GM06990 (cell line): ENCODE measurements around the gene NUP188.
"Not testable (repeated sequence)": the region's sequence is repeated elsewhere in the genome, so short reads cannot be mapped to it uniquely, and the experiment has no call there.

ENCODE experiments used
- DNase-seq: peaks from one replicate; pipeline ENCODE4 v3.0.0-alpha.2; 2011; ENCODE audit not compliant: insufficient read length; ENCODE audit errors: extremely low read depth
- H3K27me3 ChIP-seq: replicated peaks from 2 replicates; pipeline ENCODE4 v1.6.0; 2011; ENCODE audit warnings: low read length; ENCODE audit not compliant: control insufficient read depth, insufficient read depth
- H3K36me3 ChIP-seq: 2 replicates; pipeline ENCODE4 v1.5.1; 2011; ENCODE audit warnings: low read length; ENCODE audit not compliant: control insufficient read depth, insufficient read depth
- H3K4me3 ChIP-seq: replicated peaks from 2 replicates; pipeline ENCODE4 v1.5.1; 2011; ENCODE audit warnings: low read depth, mild to moderate bottlenecking, control low read depth, low read length
- CTCF ChIP-seq: IDR thresholded peaks from 2 replicates; pipeline ENCODE4 v1.5.1; 2011; ENCODE audit warnings: low read length, control low read depth, mild to moderate bottlenecking, inconsistent platforms; ENCODE audit not compliant: insufficient read depth, poor library complexity, severe bottlenecking

NUP188 gene

DNA sequence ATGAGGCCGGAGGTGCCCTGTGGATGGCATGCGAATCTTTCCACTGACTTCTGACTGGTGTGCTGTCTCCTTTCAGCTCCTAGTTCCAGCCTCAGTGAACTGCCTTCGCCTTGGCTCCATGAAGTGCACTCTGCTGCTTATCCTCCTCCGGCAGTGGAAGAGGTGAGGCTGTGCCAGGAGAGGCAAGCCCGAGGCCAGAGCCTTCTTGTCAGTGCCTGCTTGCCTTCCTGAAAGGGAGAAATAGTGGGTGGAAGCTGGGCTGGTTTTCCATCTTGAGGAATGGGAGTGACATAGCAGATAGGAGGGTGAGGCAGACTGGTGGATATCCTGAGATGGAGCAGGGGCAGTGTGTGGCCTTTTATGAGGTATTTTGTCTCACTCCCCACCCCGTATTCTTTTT, 51.0 kb downstream of the NUP188 start:
- H3K4me3 ChIP-seq = no peak overlapping the region
- no peaks in the 10 kb centered on the region for H3K27me3 ChIP-seq
- peaks cover 61% of the 10 kb centered on the region for H3K36me3 ChIP-seq
- DNase-seq = no peak
- TF ChIP-seq CTCF = no peak

DNA sequence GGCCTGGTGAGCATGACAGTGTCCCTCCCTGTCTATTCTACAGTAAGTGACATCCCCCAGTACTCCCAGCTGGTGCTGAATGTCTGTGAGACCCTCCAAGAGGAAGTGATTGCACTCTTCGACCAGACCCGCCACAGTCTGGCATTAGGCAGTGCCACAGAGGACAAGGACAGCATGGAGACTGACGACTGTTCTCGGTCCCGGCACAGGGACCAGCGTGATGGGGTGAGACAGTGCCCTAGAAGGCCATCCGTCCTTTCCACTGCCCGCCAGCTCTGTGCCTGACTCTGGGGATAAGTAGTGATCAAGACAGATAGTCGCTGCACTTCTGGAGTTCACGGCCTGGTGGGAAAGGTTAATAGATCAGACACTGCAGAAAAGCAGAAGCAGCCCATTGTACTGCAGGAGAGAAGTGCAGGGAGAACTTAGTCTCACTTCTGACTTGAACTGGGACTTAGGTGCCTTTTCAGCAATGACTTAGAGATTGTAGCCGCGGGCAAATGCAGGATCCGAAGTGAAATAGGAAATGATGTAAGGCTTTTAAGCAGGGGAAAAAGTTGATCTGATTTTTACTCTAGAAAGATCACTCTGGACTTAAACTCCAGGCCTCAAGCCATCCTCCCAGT, 52.2 kb downstream of the NUP188 start:
- H3K36me3 ChIP-seq = peaks cover 55% of the 10 kb centered on the region
- H3K27me3 ChIP-seq = no peaks in the 10 kb centered on the region
- no peak overlapping the region for H3K4me3 ChIP-seq
- no peak for DNase-seq
- TF ChIP-seq CTCF = no peak

- no peak overlapping the region for H3K4me3 ChIP-seq
- no peak for TF ChIP-seq CTCF
- H3K27me3 ChIP-seq = no peaks in the 10 kb centered on the region
- no peak for DNase-seq
- peaks cover 61% of the 10 kb centered on the region for H3K36me3 ChIP-seq
These were observed 54.2 kb downstream of the NUP188 start for GRCh38 chr9:129001504-129002325.

DNA sequence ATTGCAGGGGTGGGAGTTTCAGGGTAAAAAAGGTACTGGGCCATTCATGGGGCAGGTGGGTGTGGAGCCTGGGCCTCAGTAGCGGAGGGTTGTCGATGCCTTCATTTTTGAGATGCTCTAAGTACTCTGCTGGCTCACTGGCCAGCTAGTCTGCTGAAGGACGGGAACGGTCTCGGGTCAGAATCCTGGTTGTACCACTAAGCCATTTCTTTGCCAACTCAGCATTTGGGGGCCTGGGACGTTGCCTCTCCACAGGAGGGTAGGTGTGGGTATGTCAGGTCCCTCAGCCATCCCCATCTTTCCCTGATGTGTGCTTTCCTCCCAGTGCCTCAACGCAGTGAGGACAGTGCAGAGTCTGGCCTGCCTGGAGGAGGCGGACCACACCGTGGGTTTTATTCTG, 55.5 kb downstream of the NUP188 start:
- H3K36me3 ChIP-seq = peaks cover 65% of the 10 kb centered on the region

DNA sequence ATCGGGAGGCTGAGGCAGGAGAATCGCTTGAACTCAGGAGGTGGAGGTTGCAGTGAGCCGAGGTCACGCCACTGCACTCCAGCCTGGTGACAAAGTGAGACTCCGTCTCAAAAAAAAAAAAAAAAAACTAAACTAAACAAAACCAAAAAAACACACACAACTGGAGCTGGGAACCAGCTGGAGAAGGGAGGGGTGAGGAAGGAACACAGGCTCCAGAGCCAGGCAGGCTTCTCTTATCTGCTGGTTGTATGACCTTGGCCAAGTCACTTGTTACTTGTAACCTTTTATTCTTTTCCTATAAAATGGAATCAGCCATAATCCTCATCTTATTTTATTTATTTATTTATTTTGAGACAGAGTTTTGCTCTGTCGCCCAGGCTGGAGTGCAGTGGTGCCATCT, 56.7 kb downstream of the NUP188 start:
- peaks cover 64% of the 10 kb centered on the region for H3K36me3 ChIP-seq
- not testable (repeated sequence) for DNase-seq, H3K4me3 ChIP-seq, H3K27me3 ChIP-seq

More for the DNA sequence above, 55.5 kb downstream of the NUP188 start:
- H3K27me3 ChIP-seq = no peaks in the 10 kb centered on the region
- no peak overlapping the region for H3K4me3 ChIP-seq
- DNase-seq = no peak
- TF ChIP-seq CTCF = no peak

DNA sequence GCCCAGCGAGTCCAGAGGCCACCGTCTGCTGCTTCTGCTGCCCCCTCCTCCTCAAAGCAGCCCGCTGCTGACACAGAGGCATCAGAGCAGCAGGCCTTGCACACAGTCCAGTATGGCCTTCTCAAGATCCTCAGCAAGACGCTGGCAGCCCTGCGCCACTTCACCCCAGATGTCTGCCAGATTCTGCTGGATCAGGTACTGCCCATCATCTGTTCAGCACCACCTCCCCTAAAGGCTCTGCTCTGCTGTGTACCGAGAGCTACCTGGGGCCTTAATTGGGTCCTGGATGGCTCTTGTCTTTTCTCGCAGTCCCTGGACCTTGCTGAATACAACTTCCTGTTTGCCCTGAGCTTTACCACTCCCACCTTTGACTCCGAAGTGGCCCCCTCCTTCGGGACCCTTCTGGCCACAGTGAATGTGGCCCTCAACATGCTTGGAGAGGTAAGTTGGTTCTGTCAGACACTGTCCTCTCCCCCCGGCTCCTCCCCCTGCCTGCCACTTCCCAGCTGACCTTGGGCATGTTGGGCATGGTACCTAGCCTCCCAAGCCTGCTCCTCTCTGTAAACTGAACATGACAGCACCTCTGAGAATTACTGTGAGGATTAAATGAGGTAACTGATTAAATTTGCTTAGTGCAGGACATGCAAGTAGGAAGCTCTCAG, 58.0 kb downstream of the NUP188 start:
- no peaks in the 10 kb centered on the region for H3K27me3 ChIP-seq
- peaks cover 57% of the 10 kb centered on the region for H3K36me3 ChIP-seq
- TF ChIP-seq CTCF = no peak
- H3K4me3 ChIP-seq = no peak overlapping the region
- no peak for DNase-seq
